GM11168 (cell line): ENCODE results near the gene TACR1.
"Not testable (repeated sequence)": the region's sequence is repeated elsewhere in the genome, so short reads cannot be mapped to it uniquely, and the experiment has no call there.

ENCODE experiments used
- in situ Hi-C: fragments of 300-500 bp; cut with MboI; formaldehyde crosslinking; loops from one replicate; pipeline ENCODE4 v1.12.0; 2022; ENCODE audit warnings: low sequenced_read_pairs; ENCODE audit not compliant: unreplicated experiment

TACR1 gene

DNA sequence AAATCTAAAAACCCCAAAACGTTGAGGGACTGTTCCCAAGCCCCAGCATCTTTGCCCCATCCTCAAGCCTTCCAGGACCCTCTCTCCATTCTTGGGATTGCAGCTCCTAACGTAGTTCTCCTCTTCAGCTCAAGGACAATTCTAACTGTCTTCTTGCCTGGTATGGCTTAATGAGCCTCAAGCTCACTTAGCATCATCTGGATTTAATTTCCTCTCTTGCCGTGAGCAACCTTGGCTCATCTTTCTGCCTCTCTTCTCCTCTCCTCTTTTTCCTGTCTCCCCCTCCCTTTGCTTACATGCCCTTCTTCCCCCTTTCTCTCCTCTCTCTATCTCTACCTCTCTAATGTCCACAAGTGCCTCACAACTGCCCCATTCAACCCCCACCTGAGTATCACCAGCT is 44.2 kb downstream of the TACR1 start:
- in situ Hi-C loops, result no loop called here

DNA sequence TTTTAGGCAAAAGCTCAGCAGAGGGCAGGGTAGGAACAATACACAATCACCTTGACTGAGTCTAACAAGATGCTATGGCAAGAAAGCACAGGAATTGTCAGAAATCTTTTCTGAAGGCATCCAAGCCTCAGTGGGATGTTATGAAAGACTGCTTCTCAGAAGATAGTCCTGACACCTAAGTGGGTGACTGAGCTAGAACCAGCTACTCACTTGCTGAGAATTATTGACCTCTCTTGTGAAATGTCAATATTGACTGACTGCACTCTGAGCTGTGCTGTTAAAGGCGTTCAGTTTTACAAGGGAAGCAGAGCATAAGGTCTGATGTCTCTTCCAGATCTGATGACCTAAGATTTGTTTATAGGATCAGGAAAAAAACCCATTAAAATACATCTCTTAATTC is 46.1 kb downstream of the TACR1 start:
- in situ Hi-C loops, result no loop called here

DNA sequence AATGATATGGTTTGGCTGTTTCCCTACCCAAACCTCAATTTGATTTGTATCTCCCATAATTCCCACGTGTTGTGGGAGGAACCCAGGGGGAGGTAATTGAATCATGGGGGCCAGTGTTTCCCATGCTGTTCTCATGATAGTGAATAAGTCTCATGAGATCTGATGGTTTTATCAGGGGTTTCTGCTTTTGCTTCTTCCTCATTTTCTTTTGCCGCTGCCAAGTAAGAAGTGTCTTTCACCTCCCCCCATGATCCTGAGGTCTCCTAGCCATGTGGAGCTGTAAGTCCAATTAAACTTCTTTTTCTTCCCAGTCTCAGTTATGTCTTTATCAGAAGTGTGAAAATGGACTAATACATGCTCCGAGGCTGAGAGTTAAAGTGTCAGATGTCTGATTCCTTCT is 47.1 kb downstream of the TACR1 start:
- in situ Hi-C loops, result not testable (repeated sequence)

DNA sequence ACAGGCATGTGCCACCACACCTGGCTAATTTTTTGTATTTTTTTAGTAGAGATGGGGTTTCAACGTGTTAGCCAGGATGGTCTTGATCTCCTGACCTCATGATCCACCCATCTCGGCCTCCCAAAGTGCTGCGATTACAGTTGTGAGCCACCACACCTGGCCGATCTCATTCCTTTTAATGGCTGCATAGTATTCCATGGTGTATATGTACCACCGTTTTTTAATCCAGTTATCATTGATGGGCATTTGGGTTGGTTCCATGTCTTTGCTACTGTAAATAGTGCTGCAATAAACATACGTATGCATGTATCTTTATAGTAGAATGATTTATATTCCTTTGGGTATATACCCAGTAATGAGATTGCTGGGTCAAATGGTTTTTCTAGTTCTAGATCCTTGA is 51.4 kb downstream of the TACR1 start:
- in situ Hi-C loops, result not testable (repeated sequence)

DNA sequence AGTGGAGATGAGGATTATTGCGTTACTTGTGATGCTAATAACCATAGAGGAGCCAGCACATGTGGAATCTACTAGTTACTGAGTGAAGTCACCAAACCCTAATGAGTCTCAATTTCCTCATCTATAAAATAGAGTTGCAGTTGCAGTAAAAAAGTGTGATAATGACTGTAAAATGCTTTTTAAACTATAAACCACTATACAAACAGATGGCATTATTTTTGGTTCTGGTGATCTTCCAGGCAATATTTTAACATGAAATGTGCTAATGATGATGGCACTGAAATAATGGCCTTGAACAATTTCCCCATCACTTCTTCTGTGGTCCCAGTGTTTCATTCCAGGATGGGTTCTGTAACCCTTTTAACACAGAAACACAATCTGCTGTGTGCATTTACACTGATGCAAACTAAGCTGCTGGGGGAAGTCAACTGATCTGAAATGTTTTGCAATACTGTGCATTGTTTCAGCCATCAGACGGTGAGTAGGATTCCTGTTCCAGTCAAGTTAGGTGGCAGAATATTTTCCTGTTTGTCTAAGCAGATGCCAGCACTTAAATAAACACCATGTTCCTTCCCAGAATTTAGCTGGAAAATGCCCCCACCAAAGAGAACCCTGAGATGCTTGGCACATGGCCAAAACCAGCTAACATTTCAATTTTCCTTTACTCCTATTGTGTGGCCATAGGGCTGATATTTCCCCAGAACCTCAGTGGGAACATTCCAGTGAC is 52.6 kb downstream of the TACR1 start:
- in situ Hi-C loops, result no loop called here

DNA sequence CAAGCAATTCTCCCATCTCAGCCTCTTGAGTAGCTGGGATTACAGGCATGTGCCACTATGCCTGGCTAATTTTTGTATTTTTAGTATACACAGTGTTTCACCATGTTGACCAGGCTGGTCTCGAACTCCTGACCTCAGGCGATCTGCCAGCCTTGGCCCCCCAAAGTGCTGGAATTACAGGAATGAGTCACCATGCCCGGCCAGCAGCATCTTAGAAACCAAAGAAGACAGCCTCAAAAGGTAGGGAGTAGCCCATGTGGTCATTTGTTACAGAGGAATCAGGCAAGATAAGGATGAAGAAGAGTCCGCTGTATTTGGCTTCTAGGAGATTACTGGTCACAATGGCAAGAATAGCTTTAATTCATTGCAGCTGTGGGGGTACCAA is 53.1 kb downstream of the TACR1 start:
- in situ Hi-C loops, result not testable (repeated sequence)

DNA sequence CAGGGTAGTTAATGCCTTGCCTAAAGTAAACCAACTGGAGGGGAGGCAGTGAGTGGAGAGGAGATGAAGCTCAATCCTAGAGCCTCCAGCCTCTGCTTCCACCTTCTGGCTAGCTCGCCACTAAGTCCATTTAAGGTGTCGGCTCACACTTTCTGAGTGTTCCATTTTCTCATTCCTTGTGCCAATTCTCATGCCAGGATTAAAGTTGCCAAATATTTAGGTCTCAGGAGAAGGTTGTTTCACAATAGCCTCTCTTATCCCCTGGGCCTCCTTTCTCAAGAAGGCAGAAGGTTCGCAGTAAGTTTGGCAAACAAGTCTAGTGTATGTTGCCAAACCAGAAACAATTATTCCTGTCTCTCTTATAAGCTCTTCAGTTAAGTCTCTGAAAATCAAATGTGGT is 57.2 kb downstream of the TACR1 start:
- in situ Hi-C loops, result no loop called here

DNA sequence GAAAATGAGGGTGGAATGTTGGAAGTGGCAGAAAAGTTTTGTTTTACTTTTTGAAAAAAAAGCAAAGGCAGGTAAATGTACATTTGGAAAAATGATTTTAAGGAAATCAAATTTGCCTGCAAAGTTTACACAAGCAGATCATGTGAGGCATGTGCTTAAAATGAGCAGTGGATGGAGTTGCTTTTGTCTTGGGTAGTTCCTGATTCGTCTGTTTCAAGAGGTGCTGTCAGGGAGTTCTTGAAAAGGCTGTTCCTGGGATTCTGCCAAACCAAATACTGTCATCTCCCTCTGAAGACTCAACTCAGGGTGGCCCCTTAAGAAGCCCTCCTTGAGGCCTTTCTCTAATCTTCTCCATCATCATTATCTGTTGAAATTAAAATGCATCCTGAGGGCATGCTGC is 59.0 kb downstream of the TACR1 start:
- in situ Hi-C loops, result no loop called here

DNA sequence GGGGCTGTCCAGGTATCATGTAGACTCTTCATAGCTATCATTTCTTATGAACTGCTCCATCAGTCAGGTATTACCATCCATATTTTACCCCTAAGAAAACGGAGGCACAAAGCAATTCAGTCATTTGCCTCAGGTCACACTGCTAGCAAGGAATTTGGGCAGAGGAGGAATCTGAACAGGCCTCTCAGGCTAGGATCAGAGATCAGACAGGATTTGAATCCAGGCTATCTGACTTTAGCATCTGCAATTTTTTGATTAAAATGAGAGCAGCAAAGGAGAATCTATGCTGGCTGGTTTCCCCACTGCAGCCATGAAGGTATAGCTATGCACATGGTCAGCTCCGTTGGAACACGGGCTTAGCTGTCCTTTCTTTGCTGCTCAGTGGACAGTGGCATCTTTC is 60.1 kb downstream of the TACR1 start:
- in situ Hi-C loops, result no loop called here

DNA sequence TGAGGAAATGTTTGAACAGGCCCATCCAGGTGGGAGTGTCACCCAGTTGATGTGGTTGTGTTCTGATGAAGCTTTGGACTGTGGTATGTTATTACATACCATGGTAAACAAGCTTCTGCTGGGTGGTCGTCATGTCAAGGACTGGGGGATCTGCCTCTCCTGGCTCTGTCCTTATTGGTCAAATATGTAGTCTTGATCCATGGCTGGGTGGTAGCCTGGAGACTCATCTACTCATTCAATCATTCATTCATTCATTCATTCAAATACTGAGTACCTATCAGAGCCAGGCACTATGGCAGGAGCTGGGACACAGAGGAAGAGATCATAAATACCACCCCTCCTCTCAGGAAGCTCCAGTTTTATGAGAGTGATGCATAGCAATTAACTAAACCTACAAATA is 60.8 kb downstream of the TACR1 start:
- in situ Hi-C loops, result no loop called here

DNA sequence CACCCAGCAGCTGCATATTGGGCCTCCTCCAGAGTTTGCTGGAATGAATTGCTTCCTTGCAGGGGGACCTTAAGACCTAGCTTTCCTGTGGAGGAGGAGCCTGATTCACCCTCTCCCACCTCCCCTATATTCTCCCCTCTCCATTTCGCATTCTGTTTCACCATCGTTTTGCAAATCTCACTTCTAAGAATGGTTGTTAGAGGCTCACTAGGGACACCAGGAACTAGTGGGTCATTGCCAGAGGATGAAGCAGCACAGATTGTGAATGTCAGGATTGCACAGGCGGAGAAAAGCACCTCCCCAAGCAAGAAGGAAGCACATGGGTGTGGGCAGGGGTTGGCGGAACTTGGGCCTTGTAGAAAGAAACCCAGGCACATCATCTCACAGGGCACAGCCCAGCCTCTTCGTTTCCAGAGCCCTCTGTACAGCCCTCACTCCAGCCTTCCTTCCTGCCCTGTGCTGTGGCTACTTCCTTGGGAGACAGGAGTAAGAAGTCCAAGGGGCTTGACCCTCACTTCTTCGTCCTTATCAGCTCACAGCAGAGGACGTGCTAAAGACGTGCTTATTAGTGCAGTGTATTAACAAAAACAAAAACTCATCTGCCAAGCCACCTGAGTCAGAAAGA is 63.4 kb downstream of the TACR1 start:
- in situ Hi-C loops, result no loop called here

DNA sequence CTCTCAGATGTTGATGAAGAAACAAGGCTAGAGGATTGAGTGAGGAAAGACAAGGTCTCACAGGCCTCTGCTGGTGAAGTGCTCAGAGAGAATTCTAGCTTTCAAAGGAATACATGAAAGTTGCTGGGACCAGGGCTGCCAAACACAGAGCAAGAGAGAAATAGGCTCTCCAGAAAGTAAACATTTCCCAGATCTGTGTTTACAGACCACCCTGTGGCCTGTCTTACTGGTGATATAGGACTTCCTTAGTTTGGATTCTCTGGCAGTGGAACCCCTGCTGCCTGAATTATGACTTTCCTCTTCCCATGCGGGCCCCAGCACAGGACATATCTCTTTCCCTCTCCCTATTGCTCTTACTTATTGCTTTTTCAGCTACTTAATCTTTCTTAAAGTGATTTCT is 64.5 kb downstream of the TACR1 start:
- in situ Hi-C loops, result no loop called here

DNA sequence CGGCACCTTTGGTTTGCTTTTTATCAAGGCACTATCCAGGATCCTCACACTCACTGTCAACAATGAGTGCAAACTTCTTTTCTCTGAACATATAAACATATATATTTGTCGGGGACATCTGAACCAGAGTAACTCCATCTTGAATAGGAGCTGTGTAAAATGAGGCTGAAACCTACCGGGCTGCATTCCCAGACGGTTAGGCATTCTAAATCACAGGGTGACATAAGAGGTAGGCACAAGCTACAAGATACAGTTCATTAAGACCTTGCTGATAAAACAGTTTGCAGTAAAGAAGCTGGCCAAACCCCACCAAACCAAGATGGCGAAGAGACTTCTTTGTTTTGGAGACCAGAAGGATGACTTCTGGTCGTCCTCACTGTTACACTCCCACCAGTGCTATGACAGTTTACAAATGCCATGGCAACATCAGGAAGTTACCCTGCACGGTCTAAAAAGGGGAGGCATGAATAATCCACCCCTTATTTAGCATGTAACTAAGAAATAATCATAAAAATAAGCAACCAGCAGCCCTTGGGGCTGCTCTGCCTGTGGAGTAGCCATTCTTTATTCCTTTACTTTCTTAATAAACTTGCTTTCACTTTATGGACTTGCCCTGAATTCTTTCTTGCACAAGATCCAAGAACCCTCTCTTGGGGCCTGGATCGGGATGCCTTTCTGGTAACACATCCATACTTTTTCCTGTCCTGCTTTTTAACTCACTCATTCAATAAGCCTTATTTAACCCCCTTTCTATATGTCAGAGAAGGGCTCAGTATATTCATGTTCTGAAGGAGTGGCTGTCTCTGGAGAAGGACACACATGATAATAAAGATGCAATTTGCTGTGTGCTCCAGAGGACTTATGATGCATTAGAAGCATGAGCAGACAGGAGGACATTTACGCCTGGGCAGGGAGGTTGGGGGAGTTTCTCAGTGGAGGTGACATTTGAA is 65.4 kb downstream of the TACR1 start:
- in situ Hi-C loops, result no loop called here

DNA sequence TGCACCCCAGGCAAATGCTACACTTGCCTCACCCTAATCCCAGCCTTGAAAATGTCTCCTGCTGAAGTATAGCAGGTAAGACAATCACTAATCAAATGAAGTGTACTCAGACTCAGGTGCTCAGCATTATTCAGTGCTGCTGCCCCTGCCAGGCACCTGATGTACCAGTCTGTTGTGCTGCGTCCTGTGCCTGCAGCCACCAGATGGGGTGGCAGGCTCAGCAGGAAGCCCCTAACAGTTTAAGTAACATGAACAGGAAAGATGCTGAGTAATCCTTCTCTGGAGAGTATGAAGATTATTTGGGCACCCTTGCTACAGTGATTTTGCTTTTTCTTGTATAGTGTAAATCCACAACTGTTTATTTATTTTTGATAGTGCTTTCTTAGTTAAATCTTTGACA is 69.1 kb downstream of the TACR1 start:
- in situ Hi-C loops, result no loop called here

DNA sequence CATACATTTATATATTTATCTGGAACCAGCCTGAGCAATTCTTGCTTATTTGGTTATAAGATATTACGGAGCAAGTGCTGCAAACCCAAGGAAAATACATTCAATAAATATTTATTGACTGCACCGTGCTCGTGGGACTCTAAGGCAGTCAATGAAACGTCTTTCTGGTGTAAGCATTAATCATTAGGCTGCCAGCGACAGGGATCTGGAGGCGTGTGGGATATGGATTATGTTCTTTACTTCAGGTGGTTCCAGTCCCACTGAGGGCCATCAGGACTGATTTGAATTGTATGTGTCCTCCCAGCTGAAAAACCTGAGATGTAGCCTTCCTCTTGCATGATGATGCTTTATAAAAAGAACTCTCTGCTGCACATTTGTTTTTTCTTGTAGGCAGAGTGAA is 75.4 kb downstream of the TACR1 start:
- in situ Hi-C loops, result no loop called here

DNA sequence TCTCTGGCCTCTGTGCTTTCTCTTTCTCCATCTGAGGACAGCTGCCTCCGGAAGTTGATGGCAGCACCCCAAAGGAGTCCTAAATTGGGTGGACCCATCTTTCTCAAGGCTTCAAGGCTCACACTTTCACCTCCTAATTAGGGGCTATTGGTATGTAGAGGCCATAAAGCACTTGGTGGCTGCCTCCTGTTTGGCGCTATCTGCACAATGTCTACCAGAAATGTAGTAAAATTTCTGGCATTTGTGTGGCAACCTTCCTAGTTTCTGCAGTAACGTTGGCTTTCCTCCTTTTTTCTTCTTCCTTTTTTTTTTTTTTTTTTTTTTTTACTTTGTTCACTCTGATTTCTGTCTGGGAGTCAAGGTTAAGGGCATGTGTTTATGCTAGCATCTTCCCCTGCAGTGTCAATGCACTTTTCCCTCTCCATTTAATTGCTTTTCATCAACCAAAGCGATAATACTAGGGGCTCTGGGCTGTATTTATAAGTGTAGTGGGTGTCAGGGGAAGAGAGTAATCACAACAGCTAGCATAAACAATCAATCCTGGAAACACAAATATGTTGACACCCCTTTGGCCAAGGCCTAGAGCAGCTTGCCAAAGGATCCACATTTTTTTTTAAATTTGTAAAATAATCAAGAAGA is 86.0 kb downstream of the TACR1 start:
- in situ Hi-C loops, result no loop called here

DNA sequence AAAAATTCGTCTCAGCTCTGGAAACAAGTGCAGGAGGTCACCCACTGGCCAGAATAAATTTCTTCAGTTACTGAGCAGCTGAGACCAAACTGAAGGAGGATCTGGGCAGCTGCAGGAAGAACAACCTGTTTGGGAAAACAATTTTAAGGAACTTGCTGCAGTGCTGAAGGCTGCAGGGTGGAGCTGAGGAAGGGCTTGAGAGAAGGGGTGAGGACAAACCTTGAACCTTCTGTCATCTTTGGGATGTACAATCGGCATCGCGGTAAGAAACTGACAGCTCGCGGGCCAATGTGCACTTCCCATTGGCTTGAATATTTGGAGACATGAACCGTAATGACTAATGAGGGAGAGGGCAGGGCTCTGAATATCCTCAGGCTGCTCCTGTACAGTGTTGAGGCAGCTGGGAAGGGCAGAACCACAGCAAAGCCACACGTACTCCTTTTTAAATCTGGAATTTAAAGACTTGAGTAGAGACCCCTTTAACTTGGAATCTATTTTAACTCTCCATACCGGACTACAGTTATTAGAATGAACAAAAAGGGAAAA is 90.3 kb downstream of the TACR1 start:
- in situ Hi-C loops, result no loop called here

DNA sequence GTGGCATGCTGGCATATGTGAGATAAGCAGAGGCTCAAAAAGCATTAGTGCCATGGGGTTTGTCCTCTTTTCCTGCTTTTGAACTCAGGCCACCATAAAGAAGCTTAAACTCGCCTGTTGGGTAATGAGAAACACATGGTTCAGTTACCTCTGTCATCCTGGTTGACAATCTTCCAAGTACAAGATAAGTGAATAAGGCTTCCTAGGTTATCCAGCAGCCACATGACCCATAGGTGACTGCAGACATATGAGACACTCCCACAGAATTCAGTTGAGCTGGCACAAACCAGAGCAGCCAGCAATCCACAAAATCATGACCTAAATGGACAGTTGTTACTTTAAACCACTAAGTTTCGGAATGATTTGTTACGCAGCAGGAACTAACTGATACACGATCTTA is 97.3 kb downstream of the TACR1 start:
- in situ Hi-C loops, result no loop called here

DNA sequence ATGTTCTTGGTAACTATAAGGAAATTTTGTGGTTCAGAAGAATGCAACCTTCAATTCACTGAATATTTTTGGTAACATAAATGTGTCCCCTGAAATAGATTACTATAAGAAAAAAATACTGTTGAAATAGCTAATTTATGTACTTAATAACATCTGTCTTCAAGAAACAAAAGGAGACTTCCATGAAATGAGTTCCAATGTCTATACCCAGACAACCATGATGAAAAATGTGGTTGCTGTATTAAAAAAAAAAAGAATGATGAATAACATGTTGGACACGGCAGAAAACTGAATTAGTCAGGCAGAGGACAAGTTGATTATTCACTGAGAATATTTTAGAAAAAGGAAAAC is 98.5 kb downstream of the TACR1 start:
- in situ Hi-C loops, result no loop called here

DNA sequence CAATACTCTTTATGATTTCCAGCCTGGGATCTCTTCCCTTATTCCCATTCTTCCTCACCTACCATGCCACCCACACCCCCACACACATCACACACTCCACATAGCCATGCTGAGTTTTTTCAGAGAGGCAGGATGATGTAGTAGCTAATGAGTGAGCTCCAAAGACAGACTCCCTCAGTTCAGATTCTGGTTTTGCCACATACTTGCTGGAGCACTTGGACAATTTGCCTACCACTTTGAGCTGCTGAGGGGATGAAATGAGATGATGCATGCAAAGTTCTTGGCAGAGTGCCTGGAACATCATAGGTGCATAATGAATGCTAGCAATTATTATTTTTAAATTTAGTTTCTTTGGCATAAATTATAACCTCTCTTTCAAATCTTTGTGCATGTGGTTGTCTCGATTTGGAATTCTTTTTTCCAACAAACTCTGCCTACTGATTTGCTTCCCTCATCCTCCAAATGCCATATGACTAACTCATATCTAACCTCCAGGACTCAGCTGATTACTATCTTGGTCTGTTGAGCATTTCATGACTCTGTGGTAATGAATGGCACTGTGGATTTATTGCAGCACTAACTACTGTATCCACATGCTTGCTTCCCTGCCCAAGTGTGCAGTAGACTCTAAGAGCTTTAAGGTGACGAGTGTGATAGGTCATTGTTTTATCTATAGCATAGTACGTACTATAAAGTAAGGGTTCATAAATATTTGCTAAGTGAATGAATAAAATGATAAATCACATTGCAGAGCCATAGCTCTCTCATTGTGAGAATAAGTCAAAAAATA is 99.1 kb downstream of the TACR1 start:
- in situ Hi-C loops, result no loop called here
